VCaP (cell line): ENCODE measurements around the gene NCAPG2.
"Not testable (repeated sequence)": the region's sequence is repeated elsewhere in the genome, so short reads cannot be mapped to it uniquely, and the experiment has no call there.

Source experiments
- H3K27ac ChIP-seq: fragments of 450-650 bp; 2 replicates; pipeline ENCODE4 v1.5.1; 2017
- TF ChIP-seq, protein P1 (sequence below): fragments of 450-650 bp; conservative IDR thresholded peaks from 2 replicates; pipeline ENCODE4 v1.5.1; 2017; ENCODE audit warnings: mild to moderate bottlenecking, moderate library complexity

Gene NCAPG2

DNA sequence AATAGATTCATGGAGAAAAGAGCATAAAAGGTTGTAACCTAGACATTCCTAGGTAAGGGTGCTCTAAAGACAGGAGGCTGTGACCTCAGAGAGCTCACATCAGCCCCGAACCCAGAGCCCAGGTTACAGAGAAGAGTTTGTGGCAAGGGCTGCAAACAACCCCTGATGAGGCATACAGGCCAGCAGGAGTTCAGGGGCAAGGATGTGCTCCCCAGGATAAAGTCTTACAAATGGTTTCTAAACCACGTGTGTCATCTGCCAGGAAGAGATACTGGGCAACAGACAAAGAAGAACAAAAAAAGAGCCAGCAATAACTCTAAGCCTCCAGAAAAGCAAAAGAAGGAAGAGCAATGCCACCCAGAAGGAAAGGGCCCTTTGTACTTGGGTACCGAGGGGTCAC is 27.7 kb downstream of the NCAPG2 start:
- TF ChIP-seq, protein P1, sequence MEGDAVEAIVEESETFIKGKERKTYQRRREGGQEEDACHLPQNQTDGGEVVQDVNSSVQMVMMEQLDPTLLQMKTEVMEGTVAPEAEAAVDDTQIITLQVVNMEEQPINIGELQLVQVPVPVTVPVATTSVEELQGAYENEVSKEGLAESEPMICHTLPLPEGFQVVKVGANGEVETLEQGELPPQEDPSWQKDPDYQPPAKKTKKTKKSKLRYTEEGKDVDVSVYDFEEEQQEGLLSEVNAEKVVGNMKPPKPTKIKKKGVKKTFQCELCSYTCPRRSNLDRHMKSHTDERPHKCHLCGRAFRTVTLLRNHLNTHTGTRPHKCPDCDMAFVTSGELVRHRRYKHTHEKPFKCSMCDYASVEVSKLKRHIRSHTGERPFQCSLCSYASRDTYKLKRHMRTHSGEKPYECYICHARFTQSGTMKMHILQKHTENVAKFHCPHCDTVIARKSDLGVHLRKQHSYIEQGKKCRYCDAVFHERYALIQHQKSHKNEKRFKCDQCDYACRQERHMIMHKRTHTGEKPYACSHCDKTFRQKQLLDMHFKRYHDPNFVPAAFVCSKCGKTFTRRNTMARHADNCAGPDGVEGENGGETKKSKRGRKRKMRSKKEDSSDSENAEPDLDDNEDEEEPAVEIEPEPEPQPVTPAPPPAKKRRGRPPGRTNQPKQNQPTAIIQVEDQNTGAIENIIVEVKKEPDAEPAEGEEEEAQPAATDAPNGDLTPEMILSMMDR = no peak
- no peak overlapping the region for H3K27ac ChIP-seq

DNA sequence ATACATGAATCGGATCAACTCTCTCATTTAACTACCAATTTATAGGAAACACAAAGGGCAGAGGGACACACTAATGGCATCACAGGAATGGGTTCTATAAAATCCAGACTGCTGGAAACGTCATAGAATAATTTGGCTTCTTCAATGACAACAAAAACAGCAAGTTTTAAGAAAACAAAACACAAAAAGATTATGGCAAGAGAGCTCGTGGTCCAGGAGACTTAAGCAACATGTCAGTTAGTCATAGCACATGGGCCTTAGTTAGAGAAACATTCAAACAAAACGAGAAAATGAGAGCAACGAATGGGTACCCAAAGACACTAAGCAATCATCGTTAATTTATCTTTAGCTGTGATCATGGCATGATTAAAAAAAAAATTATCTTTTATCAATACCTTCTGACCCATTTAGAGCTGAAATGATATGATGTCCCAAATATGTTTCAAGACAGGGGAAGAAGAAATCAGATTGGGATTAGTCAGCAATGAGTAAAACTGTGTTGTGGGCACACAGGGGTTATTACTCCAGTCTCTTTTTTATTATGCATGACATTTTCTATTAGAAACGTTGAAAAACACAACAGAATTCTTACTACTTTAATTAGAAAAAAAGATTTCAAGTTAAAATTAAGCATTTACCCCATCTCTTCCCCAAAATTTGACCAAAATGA is 28.3 kb downstream of the NCAPG2 start:
- TF ChIP-seq, protein P1 = no peak
- no peak overlapping the region for H3K27ac ChIP-seq

DNA sequence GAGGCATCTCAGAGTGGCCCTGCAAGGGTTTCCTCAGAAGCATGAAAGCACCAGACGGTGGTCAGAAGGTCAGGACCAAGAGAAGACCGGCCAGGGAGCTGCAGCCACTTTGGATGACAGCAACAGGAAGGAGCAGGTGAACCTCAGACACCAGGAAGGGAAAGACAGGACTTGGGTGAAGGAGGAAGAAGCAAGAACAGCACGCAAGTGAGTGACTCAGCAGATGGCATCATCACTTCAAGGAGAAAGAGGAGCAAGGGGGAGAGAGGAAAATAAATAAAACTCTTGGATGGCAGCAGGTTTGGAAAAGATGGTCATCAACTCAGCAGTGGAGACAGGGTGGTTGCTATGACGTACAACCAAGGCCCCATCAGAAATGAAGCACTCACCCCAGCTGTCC is 31.6 kb downstream of the NCAPG2 start:
- no peak overlapping the region for H3K27ac ChIP-seq
- TF ChIP-seq, protein P1 = no peak

DNA sequence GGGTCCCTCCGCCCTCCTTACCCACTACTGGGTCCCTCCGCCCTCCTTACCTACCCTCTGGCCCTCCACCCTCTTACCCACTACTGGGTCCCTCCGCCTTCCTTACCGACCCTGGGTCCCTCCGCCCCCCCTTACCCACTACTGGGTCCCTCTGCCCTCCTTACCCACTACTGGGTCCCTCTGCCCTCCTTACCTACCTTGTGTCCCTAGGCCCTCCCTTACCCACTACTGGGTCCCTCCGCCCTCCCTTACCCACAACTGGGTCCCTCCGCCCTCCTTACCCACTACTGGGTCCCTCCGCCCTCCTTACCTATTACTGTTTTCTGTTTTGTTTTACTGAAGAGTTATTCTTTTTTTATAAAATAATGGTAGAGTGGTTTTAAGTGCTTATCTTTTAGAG is 36.5 kb downstream of the NCAPG2 start:
- H3K27ac ChIP-seq = not testable (repeated sequence)

DNA sequence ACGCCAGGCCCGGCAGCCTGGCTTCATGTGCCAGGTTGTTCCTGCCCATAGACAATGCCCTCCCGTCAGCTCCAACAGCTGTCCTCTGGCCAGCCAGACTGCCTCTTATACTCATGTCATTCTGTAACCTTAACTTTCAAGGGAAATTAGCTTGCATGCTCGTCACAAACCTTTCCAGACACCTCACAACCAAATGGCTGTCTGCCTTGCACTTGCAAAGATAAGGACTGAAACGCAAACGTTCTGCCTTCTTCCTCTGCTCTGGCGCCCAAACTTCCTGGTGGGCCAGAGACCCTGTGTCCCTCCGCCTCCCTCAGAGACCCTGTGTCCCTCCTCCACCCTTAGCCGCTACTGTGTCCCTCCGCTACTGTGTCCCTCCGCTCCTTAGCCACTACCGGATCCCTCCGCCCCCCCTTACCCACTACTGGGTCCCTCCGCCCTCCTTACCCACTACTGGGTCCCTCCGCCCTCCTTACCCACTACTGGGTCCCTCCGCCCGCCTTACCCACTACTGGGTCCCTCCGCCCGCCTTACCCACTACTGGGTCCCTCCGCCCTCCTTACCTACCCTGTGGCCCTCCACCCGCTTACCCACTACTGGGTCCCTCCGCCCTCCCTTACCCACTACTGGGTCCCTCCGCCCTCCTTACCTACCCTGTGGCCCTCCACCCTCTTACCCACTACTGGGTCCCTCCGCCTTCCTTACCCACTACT is 37.5 kb downstream of the NCAPG2 start:
- not testable (repeated sequence) for H3K27ac ChIP-seq

DNA sequence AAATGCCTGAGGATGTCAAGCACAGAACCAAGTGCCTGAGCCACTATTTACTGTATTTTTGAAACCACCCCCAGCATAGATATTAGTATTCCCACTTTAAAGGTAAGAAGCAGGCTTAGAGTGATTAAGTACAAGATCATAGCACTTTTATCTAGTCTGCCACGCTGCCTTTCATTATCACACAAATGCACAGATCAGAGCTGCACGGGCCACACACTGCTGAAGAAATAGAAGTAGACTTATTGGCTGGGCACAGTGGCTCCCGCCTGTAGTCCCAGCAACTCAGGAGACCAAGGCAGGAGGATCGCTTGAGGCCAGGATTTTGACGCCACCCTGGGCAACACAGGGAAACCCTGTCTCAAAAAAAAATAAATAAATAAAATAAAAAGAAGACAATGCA is 38.2 kb downstream of the NCAPG2 start:
- H3K27ac ChIP-seq = no peak overlapping the region
- TF ChIP-seq, protein P1 = no peak

DNA sequence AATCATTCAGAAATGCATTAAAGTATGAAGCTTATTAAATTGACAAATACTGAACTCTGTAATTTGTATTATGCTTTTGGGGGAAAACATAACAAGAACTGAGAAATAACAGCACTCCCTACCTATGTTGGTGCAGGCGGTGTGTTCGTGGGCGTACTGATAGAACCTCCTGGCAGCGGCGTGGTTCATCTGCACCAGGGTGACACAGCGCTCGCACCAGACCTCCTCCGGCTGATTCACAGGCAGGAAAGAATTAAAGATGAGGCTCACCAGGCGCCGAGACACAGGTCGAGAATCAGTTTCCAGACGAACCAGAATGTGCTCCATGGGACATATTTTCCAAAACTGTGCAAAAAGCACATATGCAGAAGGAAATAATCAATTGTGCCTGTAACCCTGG is 40.2 kb downstream of the NCAPG2 start:
- H3K27ac ChIP-seq = no peak overlapping the region
- TF ChIP-seq, protein P1 = no peak

DNA sequence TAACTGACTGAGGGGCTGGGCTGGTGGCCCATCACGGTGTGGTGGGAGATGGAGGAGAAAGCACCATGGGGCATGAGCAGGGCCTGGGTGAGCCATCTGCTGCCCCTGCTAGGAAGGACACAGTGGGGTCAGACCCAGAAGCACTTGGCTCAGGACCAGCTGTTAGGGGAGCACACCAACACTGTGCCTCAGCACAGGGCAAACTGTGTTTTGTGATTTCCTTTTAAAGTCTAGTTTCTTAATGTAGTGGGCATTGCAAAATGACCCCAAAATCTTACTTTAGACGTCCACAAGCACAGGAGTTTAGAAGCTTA is 41.2 kb downstream of the NCAPG2 start:
- H3K27ac ChIP-seq = no peak overlapping the region
- TF ChIP-seq, protein P1 = no peak
